Glomerular visceral epithelial cell (primary cell): ENCODE results near the gene IFITM5.
"Not testable (repeated sequence)": the region's sequence is repeated elsewhere in the genome, so short reads cannot be mapped to it uniquely, and the experiment has no call there.

Source experiments
- DNase-seq: peaks from one replicate; pipeline ENCODE4 v3.0.0-alpha.2; 2016; ENCODE audit errors: extremely low spot score

IFITM5 gene

DNA sequence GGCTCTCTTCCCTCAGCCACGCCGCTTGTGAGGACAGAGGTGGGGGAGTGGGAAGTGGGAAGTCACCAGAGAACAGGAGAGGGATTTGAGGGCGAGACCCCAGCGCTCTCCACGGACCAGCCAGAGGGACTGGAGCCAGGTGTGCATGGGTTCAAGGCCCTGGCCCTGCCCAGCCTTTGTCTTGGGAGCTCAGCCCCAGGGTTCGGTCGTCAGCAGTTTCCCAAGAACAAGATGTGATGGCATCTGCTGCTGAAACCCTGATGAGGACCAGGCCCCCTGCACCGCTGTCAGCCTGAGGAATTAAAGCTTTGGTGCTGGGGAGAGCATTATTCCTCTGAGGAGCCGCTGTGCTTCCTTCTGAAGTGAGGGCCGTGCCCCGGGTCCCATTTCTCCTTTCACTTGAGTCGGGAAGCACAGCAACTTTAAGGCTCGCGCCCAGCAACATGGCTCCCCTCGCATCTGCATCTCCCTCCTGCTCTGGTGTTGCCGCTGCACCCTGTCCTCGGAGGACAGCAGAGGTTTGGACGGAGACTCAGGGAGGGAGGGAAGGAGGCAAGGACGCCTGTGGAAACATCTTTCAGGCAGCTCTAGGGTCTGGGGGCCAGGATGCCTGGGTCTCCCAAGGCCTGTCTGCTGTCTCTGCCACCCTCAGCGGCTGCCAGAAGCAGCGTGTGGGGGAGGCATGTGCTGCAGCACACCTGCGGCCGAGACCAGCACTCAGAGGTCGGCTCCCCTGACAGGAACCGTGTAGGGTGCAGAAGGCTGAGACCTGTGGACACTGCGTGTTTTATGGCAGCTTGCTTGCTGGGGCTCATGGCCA, 3.8 kb downstream of the IFITM5 start:
- DNase-seq = no peak

DNA sequence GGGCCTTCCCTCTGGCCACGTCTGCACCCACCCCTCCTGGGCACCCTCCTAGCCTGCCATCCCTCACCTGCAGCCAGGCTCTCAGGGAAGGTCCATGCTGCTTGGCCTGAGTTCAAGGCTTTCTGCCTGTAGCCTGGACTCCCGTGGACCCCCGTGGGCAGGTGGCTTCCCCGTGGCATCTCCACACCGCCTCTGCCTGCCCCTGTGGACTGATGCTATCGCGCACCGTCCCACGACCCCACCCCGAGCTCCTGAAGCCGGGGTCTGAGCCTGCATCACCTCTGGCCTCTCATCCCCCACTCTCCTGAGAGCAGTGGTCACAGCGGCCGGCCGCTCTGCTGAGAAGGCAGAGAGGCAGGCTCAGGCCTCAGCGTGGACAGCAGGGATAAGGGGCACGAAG, 4.5 kb downstream of the IFITM5 start:
- DNase-seq = no peak

DNA sequence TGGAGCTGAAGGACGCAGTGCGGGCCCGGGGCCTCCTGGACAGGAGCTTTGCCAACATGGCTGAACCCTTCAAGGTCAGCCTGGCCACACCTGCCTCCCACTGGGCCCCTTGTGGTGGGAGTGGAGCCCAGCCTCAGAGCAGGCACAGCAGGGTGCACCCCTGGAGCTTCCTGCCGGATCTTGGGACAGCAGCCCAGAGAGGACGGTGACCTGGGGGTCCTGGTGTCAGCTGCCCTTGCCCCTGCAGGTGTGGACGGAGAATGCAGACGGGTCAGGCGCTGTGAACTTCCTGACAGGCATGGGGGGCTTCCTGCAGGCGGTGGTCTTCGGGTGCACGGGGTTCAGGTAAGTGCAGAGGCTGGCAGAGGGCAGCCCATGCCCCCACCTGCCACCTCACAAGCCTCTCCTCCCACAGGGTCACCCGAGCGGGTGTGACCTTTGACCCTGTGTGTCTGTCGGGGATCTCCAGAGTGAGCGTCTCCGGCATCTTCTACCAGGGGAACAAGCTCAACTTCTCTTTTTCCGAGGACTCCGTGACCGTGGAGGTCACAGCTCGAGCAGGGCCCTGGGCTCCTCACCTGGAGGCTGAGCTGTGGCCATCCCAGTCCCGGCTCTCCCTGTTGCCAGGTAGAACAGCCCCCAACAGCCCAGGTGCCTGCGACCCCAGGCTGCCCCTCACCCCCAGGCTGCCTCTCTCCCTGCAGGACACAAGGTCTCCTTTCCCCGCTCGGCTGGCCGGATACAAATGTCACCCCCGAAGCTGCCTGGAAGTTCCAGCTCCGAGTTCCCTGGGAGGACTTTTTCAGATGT, 5.3 kb downstream of the IFITM5 start:
- DNase-seq = no peak

DNA sequence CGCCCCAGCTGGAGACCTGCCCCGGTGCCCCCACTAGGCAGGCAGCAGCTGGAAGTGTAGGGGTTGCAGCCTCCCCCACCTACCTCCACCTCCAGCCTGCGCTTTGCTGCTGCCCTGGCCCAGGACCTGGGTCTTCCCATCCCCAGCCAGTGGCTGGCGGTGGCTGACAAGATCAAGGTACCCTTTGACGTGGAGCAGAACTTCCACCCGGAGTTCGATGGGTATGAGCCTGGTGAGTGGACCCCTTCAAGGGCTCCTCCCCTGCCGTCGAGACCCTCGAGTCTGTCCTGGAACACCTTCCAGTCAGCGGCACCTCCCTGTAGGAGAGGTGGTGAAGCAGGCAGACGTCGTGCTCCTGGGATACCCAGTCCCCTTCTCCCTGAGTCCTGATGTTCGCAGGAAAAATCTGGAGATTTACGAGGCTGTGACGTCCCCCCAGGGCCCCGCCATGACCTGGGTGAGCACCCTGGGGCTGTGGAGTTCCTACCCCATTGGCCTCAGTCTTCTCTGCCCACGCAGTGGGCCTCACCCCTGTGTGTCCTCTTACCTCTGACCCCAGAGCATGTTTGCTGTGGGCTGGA, 6.0 kb downstream of the IFITM5 start:
- DNase-seq = no peak

DNA sequence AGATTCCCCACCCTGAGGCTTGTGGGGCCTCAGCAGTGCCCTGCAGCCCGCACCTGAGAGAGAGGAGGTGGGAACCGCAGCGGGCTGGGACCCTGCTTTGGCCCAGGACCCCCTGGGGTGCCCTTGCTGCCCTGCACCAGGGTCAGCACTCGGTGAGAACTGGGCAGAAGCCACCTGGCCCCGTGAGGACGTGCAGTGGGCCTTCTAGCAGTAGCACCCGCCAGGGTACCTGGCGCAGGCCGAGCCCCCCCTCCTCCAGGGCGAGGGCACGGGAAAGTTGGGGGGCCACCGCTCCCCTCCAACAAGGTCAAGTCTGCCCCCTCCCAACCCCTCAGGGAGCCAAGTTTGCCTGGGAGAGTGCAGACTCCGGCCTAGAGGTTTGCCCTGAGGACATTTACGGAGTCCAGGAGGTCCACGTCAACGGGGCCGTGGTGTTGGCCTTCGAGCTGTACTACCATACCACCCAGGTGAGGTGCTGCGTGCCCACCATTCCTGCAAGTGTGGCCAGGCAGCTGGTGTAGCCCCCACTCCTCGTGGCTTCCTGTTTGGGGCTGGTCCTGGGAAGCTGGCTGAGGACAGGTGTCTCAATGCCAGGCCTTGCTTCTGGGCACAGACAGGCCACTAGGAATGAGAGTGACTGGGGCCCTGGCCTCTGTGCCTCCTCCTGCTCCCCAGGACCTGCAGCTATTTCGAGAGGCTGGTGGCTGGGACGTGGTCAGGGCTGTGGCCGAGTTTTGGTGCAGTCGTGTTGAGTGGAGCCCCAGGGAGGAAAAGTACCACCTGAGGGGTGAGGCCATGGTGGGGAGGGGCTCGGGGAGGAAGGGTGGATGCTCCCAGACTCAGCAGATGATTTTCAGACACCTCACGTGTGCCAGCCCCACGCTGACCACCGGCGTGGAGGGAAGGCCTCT, 6.9 kb downstream of the IFITM5 start:
- DNase-seq = no peak

DNA sequence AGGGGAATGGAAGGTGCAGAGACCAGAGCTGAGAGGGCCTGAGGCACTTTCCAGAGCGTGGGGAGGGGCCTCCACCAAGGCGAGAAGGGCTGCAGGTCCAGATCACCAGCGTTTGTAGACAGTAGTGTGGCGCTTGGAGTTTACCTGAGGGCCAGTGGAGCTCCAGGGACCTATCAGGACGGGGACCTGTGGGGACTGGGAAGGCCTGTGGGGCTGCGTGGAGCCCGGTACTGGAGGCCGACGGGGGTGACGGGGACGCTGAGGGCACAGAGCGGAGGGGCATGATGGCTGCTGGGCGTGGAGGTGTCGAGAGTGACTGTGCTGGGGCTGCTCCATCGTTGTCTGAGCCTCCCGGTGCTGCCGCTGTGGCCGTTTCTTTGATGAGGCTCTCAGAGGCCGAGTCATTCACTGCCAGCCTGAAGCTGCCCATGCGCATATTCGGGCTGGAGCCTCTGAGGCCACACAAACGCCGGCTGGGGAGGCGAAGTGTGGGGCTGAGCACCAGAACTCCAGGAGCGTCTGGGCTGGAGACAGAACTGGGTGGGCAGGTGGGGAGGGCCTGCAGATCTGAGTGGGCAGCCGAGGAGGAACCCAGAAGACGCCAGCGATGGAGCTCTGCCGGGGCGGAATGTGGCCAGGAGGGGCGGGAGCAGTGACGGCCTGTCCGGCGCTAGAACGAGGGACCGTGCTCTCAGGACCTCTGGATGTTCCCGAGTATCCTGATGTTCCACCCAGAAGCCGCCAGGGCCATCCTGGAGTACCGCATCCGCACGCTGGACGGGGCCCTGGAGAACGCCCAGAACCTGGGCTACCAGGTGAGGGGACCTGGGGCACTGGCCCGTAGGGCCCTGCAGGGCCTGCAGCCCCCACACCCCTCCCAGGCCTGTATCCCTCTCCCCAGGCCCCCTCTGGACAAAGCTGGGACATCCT, 7.8 kb downstream of the IFITM5 start:
- no peak for DNase-seq

DNA sequence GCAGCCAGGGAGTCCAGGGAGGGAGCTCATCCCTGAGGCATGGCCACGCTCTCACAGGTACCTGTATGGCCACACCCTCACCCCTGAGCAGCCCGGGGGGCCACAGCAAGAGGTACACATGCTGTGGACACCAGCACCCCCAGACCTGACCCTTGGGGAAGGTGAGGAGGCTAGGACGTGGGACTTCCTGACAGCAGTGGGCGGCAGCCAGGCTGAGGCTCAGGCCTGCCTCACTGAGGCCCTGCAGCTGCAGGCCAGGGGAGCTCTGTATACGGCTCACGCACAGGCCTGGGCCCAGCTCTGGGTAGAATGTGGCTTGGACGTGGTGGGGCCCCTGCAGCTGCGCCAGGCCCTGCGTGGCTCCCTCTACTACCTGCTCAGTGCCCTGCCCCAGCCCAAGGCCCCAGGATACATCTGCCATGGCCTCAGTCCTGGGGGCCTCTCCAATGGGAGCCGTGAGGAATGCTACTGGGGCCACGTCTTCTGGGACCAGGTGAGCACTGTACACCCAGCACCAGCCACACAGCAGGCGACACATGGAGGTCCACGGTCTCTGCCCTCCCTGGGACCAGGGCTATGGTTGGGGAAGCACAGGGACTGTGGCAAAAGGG, 8.6 kb downstream of the IFITM5 start:
- no peak for DNase-seq

DNA sequence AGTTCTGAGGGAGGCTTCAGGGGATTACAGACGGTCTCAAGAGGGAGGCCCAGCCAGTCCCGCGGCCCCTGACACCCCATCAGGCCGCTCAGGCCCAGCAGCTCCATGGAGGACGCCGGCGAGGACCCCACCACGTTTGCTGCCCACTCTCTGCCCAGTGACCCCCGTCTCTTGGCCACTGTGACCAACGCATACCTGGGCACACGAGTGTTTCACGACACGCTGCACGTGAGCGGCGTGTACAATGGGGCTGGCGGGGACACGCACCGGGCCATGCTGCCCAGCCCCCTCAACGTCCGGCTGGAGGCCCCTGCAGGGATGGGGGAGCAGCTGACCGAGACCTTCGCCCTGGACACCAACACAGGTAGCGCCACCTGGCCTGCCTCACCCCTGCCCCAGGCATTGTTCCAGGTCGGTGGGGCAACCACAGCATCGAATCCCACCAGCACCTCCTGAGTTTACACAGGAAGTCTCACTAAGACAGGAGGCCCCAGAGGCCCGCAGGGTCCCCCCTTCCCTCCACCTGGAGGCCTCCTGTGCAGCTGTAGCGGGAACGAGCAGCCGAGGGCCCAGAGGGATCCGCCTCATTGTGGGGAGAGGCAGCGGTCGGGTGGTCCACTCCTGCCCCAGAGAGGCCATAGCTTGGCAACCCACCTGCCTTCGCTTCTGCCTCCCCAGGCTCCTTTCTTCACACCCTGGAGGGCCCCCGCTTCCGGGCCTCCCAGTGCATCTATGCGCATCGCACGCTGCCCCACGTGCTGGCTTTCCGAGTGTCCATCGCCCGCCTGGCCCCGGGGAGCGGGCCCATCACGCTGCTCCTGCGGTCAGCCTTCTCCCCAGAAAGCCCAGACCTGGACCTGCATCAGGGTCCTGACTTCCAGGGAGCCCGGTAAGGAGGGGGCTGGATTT, 9.4 kb downstream of the IFITM5 start:
- no peak for DNase-seq

DNA sequence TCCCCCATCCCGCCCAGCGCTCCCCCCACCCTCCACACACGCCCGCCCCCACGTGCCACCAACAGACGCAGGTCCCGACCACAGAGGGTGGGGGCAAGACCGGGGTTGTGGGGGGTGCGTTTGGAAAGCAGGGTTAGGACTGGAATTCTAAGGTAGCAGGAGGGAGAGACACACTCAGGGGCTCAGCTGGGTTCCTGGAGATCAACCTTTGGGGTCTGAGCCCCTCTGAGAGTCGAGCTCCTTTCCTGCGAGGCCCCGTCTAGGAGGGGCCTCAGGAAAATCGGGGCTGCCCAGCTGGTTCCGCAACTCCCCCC, 10.0 kb downstream of the IFITM5 start:
- no peak for DNase-seq

DNA sequence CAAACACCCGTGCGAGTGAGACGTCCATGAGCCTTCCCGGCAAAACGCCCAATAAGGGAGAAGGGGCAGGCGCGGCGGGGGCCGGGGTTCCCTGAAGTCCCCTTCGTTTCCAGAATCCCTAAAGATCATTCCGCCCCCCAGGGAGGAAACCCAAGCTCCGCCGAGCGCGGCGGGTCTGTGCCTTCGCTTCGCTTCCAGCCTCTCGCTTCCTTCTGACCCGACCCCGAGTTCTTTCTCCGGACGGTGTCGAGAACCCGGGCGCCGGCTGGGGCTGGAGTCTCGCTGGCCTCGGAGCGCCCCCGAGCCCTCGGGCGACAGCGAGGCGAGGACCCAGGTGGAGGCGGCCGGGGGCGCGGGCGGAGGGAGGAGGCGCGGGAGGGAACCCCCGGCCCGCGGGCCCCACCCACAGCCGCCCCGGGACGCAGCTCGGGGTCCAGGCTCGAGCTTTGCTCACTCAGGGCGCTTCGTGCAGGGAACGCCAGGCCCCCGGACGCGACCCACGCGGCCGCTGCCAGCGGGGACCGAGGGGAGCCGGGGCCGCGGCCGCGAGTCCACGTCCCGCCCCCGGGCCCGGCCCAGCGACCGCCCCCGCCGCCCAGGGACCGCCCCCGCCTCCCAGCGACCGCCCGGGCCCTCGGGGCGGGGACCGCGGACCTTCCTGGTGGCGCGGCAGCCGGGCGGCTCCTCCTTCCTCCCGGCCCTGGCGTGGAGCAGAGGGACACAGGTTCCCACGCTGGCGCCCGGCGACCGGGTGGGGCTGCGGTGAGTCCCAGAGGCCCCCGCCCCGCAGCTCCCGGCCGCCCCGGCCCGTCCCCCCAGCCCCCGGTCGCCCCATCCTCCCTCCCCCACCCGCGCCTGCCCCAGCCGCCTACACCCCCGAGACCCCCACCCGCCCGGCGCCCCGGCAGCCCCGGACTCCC, 10.6 kb downstream of the IFITM5 start, which contains the start of gene PGGHG:
Gene PGGHG (plus strand): TSS at position 649 of the 920 bp plus-strand sequence. CDS start 691 bp downstream, outside the sequence.
- peak; percentile 58 for DNase-seq

DNA sequence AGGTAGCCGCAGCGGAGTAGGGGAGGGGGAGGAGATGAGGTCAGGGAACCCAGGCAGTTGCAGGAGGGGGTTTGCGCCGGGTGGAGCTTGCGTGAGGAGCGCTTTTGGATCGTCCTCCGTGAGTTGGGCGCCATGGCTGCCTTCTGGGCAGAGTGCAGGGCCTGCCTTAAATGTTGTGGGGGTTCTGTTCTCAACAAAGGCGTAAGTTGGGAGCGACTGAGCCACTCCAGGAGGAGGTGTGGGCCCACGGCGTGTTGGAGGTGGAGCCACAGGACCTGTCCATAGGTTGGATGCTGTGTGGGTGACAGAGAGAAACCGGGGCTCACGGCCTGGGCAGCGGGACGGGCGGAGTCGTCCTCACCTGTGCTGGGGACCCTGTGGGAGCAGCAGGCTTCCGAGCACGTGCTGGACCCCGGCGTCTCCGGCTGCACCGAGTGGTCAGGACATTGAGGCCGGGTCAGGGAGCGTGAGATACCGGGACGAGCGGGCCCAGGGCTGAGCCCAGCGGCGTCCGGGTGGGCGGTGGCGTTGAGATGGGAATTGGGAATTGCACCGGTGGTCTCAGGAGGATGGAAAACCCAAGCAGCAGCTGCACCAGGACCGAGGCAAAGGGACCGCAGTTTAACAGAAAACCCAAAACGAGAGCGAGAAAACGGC, 11.4 kb downstream of the IFITM5 start:
- DNase-seq = no peak

DNA sequence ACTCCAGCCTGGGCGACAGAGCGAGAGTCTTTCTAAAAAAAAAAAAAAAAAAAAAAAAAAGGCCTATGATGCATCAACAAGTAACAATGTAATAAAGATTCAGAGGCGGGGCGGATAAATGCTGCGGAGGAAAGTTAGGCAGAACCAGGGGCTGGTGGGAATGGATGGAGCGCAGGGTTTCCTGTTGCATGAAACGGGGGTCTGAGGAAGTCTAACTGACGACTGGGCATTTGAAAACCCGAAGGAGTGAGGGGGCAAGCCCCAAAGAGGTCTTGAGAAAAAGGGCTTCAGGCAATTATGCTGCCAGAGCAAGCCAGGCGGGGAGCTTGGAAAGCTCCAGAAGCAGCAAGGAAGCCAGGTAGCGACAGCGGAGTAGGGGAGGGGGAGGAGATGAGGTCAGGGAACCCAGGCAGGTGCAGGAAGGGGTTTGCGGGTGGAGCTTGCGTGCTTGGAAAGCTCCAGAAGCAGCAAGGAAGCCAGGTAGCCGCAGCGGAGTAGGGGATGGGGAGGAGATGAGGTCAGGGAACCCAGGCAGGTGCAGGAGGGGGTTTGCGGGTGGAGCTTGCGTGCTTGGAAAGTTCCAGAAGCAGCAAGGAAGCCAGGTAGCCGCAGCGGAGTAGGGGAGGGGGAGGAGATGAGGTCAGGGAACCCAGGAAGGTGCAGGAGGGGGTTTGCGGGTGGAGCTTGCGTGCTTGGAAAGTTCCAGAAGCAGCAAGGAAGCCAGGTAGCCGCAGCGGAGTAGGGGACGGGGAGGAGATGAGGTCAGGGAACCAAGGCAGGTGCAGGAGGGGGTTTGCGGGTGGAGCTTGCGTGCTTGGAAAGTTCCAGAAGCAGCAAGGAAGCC, 12.1 kb downstream of the IFITM5 start:
- not testable (repeated sequence) for DNase-seq

DNA sequence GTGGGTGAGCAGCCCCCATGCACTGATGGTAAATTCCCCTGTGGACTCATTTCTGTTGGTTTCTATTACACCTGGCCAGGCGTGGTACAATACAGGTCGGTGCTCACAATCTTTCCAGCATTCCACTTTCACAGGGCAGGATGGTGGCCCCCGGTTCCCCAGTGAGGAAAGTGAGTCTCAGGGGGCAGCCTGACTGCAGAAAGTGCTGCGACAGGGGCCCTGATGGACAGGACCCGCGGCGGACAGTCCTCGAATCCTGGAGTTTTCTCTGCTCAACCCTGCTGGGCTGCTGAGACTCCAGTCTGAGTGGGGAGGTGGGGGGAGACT, 13.5 kb downstream of the IFITM5 start:
- DNase-seq = no peak

DNA sequence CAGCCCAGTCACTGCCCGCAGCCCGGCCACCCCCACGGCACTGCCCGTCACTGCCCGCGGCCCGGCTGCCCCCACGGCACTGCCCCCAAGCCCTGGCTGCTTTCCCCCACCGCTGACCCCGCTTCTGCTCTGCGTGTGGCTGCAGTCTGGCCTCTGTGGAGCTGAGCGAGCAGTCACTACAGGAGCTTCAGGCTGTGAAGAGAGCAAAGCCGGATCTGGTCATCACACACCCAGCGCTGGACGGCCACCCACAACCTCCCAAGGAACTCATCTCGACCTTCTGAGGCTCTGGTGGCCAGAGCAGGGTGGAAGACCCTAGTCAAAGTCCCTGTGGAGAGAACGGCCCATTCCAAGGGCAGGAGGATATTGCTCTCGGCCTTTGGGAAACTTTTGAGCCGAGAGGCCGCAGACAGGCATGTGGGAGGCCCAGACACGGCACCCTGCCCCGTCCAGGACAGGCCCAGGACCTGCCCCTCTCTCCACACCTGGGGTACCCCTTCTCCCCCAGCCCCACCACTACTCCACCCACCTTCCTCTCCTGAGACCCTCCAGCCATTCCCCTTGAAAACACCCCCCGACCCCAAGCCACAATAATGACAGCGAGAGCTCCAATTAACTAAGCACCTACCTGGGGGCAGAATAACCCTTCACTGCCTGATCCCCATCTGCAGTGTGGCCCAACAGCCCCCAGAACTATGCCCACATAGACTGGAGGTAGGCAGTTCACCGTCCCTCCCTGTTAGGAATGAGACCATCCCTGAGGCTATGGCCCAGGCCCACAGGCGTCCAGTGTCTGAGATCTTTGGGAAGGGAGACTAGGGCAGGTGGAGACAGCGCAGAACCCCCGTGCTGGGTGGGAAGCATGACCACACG, 14.1 kb downstream of the IFITM5 start:
- no peak for DNase-seq

DNA sequence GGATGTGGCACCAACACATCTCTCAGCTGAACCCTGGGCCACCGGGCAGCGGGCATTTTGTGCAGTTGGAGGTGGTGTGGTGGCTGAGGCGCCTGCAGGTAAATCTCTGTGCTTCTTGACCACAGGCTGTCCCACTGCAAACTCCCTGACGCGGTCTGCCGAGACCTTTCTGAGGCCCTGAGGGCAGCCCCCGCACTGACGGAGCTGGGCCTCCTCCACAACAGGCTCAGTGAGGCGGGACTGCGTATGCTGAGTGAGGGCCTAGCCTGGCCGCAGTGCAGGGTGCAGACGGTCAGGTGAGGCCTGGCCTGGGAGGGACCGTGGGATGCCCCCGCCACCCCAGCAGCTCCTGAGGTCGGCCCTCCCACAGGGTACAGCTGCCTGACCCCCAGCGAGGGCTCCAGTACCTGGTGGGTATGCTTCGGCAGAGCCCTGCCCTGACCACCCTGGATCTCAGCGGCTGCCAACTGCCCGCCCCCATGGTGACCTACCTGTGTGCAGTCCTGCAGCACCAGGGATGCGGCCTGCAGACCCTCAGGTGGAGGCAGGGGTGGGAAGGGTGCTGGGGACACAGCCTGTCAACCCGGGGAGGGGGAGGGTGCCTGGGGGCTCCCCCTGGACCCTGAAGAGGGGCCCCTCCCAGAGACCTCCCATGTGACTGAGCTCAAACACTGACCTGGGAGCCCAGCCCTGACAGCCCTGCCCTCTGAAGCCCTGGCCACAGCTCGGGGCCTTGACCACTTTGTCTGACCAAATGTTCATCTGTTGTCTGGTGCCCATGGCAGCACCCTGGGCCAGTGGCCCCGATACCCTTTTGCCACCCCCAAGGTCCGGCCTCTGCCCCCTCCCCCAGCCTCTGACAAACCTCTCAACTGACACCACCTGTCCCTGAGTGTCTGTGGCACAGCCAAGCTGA, 15.0 kb downstream of the IFITM5 start:
- DNase-seq = no peak
